Stimulated activated naive CD4-positive, alpha-beta T cell (primary cell): Measurements from ENCODE around the gene DCAF5.
"Not testable (repeated sequence)": the region's sequence is repeated elsewhere in the genome, so short reads cannot be mapped to it uniquely, and the experiment has no call there.

Source experiments
- DNase-seq, 6 experiments: peaks; one replicate each; lab custom pipeline; 2025; lab: John Stamatoyannopoulos, UW

The DCAF5 gene

DNA sequence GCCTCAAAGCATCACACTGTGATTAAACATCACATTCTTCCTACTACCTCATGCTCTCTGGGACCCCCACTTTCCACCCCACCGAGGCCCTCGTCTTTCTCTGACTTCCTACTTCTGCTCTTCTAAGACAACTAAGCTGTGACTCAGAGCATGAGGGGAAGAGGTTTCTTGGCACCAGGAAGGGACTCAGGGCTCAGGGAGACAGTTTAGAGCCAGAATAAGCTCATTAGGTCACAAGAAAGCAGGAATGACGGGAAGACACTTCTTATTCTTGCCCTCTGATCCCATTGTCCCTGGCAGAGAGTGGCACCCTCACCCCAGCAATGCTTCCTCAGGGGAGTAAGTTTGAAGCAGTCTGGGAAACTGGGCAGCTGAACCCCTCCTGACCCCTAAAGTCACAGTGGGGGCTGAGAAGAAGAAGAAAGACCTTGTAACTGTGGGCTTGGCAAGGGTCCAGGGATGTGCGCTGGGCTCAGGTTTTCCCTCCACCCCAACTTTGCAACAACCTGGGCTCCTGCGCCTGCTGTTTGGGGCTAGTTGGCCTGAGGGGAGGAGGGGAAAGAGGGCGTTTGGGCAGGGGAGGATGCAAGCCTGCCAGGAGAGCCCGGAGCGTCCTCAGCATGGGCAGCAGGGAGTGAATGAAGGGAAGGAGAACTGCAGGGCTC, 109.2 kb downstream of the DCAF5 start:
- no peak for DNase-seq

DNA sequence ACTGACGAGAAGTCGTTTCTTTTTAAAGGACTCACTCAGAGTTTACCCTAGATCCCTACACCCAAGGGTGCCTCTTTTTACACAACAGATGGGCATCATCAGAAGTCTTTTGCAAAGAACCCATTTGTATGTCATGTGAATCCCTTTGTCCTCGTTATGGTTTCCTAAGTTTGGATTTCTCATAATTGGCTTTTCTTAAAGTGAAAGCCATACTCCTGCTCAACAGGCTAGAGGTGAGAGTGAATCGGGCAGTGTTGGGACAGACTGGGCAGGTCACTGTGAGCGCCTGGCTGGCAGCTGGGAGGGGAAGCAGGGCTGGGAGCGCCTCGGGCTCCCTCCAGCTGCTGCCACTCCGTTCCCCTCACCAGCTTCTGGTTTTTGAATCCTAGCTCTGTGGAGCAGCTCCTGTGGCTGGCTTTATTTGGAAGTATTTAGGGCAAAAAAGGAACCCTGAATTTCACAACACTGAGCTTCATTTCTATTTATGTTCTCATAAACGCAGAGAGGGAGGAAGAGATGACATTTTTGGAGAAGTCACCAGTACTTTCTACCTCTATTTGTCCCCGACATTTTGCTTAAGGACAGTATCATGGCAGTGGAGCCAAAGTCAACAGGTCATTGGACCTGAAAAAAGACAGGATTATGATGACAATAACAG, 110.0 kb downstream of the DCAF5 start:
- DNase-seq, result no peak

- no peak for DNase-seq
Measured at GRCh38 chr14:69042299-69042698, 110.6 kb downstream of the DCAF5 start.

DNA sequence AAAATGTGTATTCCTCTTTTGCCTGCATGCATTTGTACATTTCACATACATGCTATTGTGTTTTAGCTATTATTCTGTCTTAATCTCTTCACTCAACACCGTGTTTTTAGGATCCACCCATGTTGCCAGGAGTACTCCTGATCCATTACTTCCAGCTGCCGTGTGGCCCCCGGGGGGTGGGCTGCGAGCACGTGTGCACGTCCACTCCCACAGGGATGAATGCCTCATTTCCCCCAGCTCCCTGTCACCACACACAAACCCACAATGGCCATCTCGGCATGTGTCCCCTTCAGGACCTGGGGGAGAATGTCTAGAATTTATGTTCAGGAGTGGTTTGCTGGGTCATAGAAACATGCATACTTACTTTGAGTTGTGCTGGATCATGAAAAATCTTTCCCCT, 111.1 kb downstream of the DCAF5 start:
- no peak for DNase-seq

DNA sequence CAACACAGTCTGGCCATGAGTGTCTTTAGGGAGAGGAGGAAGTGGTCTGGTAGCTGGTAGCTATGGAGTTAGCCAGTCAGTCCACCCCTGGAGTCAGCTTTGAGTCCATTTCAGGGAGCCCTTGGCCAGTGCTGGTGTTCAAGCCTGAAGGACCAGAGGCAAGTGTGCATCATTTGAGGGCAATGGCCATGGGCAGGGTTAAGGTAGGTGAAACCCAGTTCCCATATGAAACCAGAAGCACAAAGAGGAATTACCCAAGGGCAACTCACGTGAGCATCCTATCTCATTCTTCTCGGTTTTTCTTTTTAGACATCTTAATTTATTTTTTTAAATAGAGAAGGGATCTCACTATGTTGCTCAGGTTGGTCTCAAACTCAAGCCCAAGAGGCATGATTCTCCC, 112.6 kb downstream of the DCAF5 start:
- DNase-seq, result no peak

DNA sequence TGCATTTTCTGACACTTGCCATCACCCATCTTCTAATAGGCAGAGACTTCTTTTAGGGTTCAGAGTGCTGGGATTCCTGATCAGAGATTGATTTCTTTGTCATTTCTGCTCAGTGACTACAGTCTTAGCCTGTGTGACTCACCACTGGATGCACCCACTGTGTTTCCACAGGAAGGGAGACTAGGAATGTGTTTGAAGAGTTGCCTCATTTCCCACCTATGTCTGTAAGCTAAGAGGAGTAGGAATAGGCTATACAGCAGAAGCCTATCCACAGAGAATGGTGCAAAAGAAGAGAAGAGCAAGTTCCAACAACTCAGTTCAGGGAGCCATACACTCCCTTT, 113.7 kb downstream of the DCAF5 start:
- no peak for DNase-seq

DNA sequence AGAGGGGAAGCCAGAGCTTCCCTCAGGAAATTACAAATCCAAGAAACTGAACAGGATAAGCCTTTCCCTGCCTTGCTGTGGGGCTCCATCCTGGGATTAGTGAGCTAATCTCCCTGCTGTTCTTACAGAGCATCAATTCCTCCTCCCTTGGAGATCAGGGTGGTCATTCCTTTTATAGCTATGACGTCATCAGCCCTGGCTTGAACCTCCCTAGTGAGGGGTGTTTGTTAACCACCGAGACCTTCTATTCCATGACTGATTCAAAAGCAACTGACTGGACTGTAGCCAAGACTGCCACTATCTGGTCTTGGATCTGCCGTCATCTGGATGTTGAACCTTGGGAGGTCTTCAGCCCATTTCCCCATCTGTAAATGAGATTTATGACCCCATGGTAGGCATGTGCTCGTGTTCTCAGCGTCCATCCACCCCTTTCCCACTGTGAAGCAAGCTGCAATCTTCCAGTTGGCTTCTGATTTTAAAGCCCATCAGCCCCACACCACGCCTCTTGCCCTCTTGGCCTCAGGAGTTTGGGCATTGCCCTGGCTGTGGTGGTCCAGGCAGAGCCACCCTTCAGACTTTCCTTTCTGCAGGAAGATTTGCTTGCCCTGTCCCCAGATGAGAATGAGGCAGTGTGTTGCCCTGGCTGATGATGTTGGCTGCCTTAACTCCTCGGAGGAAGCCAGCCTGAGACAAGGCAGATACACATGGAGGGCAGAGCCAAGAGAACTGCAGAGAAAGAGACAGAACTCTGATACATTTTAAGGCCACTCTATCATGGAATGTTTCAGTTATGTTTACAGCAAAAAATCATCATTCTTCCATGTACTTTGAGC, 114.2 kb downstream of the DCAF5 start:
- DNase-seq, result no peak

DNA sequence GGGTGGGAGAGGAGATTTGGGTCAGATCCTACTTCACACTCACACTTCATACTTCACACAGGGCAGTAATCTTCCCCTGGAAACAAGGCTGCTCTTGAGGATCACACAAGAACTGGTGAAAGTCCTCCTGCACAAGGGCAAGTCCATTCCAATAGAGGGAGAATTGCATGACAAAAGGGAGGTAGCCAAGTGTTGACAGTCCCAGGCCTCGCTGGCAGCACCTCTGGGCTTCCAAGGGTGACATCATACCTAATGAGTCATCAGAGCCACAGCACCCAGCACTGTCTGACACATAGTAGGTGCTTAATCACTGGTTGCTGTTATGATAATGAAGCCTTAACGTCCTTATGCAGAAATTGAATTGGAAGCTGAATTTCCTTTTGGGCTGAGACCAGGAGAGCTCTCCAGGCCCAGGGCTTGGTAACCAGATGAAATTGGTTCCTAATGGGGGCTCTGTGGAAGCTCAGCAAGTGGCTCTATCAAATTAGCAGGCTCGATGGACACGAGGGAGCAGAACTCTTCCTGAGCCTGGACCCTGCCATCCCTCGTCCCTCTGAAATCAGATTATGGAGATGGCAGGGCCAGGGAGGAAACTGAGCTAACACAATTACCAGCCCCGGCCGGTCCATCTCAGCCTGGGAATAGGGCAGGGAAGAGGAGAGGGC, 115.0 kb downstream of the DCAF5 start:
- DNase-seq, result no peak

- DNase-seq, result no peak
Measured at GRCh38 chr14:69036757-69037506, 116.0 kb downstream of the DCAF5 start.

DNA sequence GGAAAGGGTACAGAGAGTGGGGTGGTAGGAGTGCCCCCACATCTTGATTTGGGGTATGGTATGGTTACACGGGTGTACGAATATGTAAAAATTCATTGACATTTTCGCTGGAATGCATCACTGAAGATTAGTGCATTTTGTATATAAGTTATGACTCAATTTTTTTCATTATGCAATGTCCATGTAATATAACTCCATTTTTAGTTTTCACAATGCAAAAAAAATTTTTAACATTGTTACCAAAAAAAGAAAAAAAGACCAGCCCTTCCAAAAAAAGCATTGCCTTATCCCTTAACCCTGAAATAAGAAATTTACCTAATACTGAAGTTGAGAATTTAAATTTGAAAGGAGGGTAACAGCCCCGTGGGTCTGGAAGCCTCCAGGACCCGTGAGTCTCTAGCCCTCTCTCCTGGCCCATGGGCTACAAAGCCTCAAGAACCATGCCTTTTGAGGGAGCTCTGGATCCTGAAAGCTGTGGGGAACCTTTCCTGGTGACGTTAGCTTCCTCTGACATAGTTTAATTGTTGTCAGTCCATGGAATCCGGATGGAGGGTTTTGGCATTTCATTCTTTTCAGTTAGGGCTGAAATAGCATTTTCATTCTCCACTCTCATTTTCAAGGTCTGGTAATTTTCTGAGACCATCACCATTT, 118.2 kb downstream of the DCAF5 start:
- no peak for DNase-seq

- no peak for DNase-seq
Measured at GRCh38 chr14:69027242-69027913, 125.5 kb downstream of the DCAF5 start.

GRCh38 chr14:69023035-69023434, 129.9 kb downstream of the DCAF5 start:
- DNase-seq, result no peak

GRCh38 chr14:69022093-69022492, 130.8 kb downstream of the DCAF5 start:
- not testable (repeated sequence) for DNase-seq

DNA sequence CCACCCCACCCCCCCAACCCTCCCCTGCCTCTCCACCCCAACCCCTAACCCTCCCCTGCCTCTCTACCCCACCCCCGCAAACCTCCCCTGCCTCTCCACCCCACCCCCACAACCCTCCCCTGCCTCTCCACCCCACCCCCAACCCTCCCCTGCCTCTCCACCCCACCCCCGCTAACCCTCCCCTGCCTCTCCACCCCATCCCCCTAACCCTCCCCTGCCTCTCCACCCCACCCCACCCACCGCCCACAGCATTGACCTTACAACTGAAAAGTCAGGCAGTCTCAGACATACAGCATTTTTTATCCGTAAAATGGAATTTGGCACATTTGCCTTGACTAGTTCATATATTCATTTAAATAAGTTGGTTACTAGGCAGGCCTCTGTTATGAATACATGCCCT, 135.2 kb downstream of the DCAF5 start:
- DNase-seq, result no peak

DNA sequence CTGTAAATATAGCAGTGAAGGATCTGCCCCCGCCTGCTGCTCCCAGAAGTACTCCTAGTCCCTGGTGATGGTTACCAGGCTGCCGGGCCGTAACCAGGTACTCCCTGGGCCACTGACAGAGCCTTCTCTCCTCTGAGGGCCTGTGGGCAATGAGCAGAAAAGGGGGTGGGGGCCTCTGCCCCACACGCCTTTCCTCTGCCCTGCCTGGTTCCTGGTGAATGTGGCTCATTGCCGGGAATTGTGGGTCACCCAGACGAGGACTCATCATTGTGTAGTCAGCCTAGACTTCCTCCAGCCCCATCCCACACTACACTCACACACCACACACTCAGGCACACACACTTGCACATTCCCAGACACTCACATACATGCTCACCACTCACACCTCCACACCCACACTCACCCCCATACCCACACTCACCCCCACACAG, 138.1 kb downstream of the DCAF5 start:
- no peak for DNase-seq

DNA sequence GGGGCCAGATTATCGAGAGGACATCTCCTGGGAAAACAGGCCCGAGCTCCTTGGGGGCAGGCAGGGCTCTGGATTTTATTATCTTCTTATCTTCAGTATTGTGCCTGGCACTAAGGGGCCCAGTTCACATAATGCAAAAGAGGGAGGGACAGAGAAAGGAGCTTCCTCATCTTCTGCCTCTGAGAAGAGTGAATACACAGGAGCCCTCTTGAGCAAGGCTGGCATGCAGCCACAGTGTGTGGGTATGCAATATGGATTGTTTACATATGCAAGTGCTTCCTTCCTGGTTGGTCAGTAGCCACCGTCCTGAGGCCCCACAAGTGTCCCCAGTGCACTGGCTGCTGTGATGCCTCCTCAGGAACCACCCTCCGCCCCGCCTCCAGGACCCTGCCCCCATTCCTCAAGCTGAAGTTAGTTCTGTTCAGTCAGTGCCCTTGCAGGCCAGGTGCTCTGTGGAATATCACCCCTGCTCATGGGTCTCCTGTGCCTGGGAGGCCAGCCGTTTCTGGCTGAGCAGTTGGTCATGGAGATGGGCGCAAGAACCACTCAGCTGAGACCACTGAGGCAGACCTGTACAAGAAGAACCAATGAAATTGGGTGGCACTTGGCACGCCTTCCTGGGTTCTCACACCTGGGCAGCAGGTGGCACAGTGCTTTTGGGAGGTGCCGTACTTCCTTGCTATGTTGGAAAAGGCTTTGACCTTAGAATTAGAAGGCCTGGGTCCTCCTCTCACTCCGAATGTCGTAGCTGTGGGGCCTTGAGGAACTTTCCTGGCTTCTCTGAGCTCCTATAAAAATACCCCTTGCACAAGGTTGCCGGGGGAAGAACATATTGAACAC, 138.8 kb downstream of the DCAF5 start:
- DNase-seq, result no peak

DNA sequence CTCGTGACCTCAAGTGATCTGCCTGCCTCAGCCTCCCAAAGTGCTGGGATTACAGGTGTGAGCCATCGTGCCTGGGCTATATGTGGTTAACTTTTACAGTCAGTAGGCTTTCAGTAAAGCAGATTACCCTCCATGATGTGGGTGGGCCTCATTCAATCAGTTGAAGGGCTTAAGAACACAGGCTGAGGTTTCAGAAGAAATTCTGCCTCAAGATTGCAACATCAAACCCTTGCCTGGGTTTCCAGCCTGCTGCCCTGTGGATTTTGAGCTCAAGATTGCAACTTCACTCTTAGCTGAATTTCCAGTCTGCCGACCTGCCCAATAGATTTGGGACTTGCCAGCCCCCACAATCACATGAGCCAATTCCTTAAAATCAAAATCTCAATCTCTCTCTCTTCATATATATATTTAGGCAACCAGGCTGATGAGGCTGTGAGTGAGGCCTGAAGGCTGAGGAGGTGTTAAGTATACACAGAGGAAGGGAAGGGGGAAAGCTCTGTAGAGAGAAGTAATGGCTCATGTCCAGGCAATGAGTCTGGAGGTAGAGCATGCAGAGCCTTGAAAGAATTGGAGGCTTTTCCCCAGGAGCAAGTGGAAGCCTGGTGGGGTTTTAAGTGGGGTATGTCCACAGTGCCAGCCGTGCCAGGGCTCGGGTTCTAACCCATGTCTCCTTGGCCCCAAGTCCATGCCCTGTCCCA, 140.5 kb downstream of the DCAF5 start:
- DNase-seq, result no peak

- DNase-seq, result no peak
Measured at GRCh38 chr14:69010648-69011047, 142.3 kb downstream of the DCAF5 start.

- no peak for DNase-seq
Measured at GRCh38 chr14:69008421-69008884, 144.5 kb downstream of the DCAF5 start.
